Thyroid gland (tissue), 4 donors: ENCODE data around the gene PARD6A.

ENCODE experiments used
- CTCF ChIP-seq, 6 experiments: fragments of 200-600 bp in 3 of 6; fragments of 450-650 bp in 3 of 6; sonication (generic) in 3 of 6; IDR thresholded peaks; one replicate each; pipeline ENCODE4 v1.5.1; 2016 to 2019; ENCODE audit warnings: antibody characterized with exemption in 6 of 6, mild to moderate bottlenecking in 2 of 6, inconsistent platforms in 1 of 6, moderate library complexity in 1 of 6
- POLR2A ChIP-seq, 2 donors: fragments of 450-650 bp; IDR thresholded peaks; one replicate each; pipeline ENCODE4 v1.6.1; 2017; ENCODE audit warnings: antibody characterized with exemption in 2 of 2, mild to moderate bottlenecking in 2 of 2, moderate library complexity in 1 of 2

- TF ChIP-seq CTCF (IDR thresholded peaks at IDR 0.05) (no peak), POLR2A (IDR thresholded peaks at IDR 0.05) (no peak)
Measured at GRCh38 chr16:67665598-67665997, 4.8 kb downstream of the PARD6A start.
